GM12878 (cell line): Measurements from ENCODE around the gene CAB39L. TPM values are rescaled to one million over a fixed set of nuclear protein-coding genes. Genes with fewer than 3 reads are reported as not detected.

Experiments used
- ATAC-seq: fragments of 200-7000 bp; cut with Tn5 transposase; 3 replicates; pipeline ENCODE4 v1.9.1; 2020; ENCODE audit warnings: mild to moderate bottlenecking, moderate library complexity
- BruUV-seq: library from RNA; stranded (reverse); fragments of 400-500 nt; replicated peaks from 2 replicates; lab custom pipeline; 2021; lab: Mats Ljungman, UMichigan
- CTCF ChIA-PET: fragments of 300-600 bp; sonication (Branson Sonifier 250); formaldehyde crosslinking; extraction: SDS; loops from one replicate; lab custom pipeline; 2021; ENCODE audit warnings: inconsistent platforms; lab: Yijun Ruan, JAX
- POLR2A ChIA-PET: fragments of 350-600 bp; formaldehyde crosslinking; extraction: SDS; loops from one replicate; lab custom pipeline; 2021; ENCODE audit warnings: inconsistent platforms; lab: Charles Lee
- RAD21 ChIA-PET: fragments of 300-600 bp; sonication (Branson Sonifier 250); formaldehyde crosslinking; loops from one replicate; lab custom pipeline; 2023; ENCODE audit warnings: antibody characterized with exemption; ENCODE audit not compliant: unreplicated experiment; lab: Charles Lee
- SMC1A ChIA-PET: fragments of 300-600 bp; sonication (Branson Sonifier 250); formaldehyde crosslinking; loops from one replicate; lab custom pipeline; 2023; ENCODE audit not compliant: unreplicated experiment, uncharacterized antibody; lab: Charles Lee
- DNase-seq: peaks from one replicate; pipeline ENCODE4 v3.0.0-alpha.2; 2011; ENCODE audit warnings: low read depth, low spot score
- FAIRE-seq: peaks from 3 replicates; lab custom pipeline; 2011; peaks lifted over from hg19 to GRCh38; lab: Jason Lieb, UNC
- H2AFZ ChIP-seq: 2 replicates; pipeline ENCODE4 v1.6.0; 2011; ENCODE audit warnings: low read depth, low read length, control low read depth; ENCODE audit not compliant: control insufficient read depth
- H3K27ac ChIP-seq: 2 replicates; pipeline ENCODE4 v1.5.1; 2011; ENCODE audit warnings: control low read depth; ENCODE audit not compliant: control insufficient read depth, insufficient read depth
- H3K27me3 ChIP-seq, 2 experiments: replicated peaks in 1 of 2; 2 replicates each; pipeline versions ENCODE4 v1.6.0 to v1.6.1; 2011; ENCODE audit warnings: low read length in 1 of 2; ENCODE audit not compliant: control insufficient read depth in 2 of 2, insufficient read depth in 2 of 2
- H3K36me3 ChIP-seq, 2 experiments: 2 replicates each; pipeline ENCODE4 v1.5.1; 2011; ENCODE audit warnings: low read length in 1 of 2; ENCODE audit not compliant: control insufficient read depth in 2 of 2, insufficient read depth in 2 of 2
- H3K4me1 ChIP-seq: 2 replicates; pipeline ENCODE4 v1.6.1; 2011; ENCODE audit warnings: mild to moderate bottlenecking, low read length, moderate library complexity, mixed read lengths; ENCODE audit not compliant: control insufficient read depth, insufficient read depth
- H3K4me2 ChIP-seq: 2 replicates; pipeline ENCODE4 v1.6.0; 2011; ENCODE audit warnings: control low read depth; ENCODE audit not compliant: control insufficient read depth, insufficient read depth
- H3K4me3 ChIP-seq: fragments of 200-600 bp; sonication (generic); 2 replicates; pipeline ENCODE4 v1.5.1; 2016
- H3K79me2 ChIP-seq: 2 replicates; pipeline ENCODE4 v1.6.0; 2011; ENCODE audit warnings: low read length; ENCODE audit not compliant: control insufficient read depth, insufficient read depth
- H3K9ac ChIP-seq: 2 replicates; pipeline ENCODE4 v1.8.0; 2011; ENCODE audit warnings: low read length, control low read depth, mixed read lengths; ENCODE audit not compliant: control insufficient read depth, insufficient read depth
- H3K9me3 ChIP-seq: replicated peaks from 3 replicates; pipeline ENCODE4 v1.5.1; 2011; ENCODE audit warnings: mild to moderate bottlenecking, low read length; ENCODE audit not compliant: control insufficient read depth, insufficient read depth
- H4K20me1 ChIP-seq: 2 replicates; pipeline ENCODE4 v1.6.0; 2011; ENCODE audit not compliant: control insufficient read depth, insufficient read depth
- ATF3 ChIP-seq: IDR thresholded peaks from 2 replicates; pipeline ENCODE4 v1.6.1; 2011; ENCODE audit warnings: low read depth, mild to moderate bottlenecking, low read length, moderate library complexity, borderline replicate concordance; ENCODE audit errors: extremely low read depth
- ATF7 ChIP-seq: fragments of 450-650 bp; IDR thresholded peaks from 2 replicates; pipeline ENCODE4 v1.6.1; 2016; ENCODE audit warnings: low read depth, mild to moderate bottlenecking
- DPF2 ChIP-seq: fragments of 450-650 bp; IDR thresholded peaks from 2 replicates; pipeline ENCODE4 v1.6.1; 2017; ENCODE audit warnings: mild to moderate bottlenecking
- JUNB ChIP-seq: IDR thresholded peaks from 2 replicates; pipeline ENCODE4 v1.6.1; 2016; ENCODE audit warnings: antibody characterized with exemption, mild to moderate bottlenecking
- MEF2A ChIP-seq: IDR thresholded peaks from 2 replicates; pipeline ENCODE4 v1.6.1; 2011; ENCODE audit warnings: low read depth, mild to moderate bottlenecking, low read length, moderate library complexity; ENCODE audit not compliant: insufficient read depth
- MEF2B ChIP-seq: fragments of 450-650 bp; IDR thresholded peaks from 2 replicates; pipeline ENCODE4 v1.6.1; 2018; ENCODE audit warnings: mild to moderate bottlenecking, moderate library complexity; ENCODE audit not compliant: partially characterized antibody, poor library complexity, severe bottlenecking
- MYB ChIP-seq: fragments of 150-350 bp; IDR thresholded peaks from 2 replicates; pipeline ENCODE4 v1.6.1; 2014; ENCODE audit warnings: mild to moderate bottlenecking, low read depth, low read length, borderline replicate concordance
- PAX5 ChIP-seq: IDR thresholded peaks from 2 replicates; pipeline ENCODE4 v1.6.1; 2011; ENCODE audit warnings: low read depth, low read length, borderline replicate concordance
- RAD51 ChIP-seq: fragments of 450-650 bp; IDR thresholded peaks from 2 replicates; pipeline ENCODE4 v1.6.1; 2016; ENCODE audit warnings: moderate library complexity, mild to moderate bottlenecking, inconsistent platforms
- RUNX3 ChIP-seq: IDR thresholded peaks from 2 replicates; pipeline ENCODE4 v1.6.1; 2012; ENCODE audit warnings: low read length, inconsistent platforms
- SKIL ChIP-seq: fragments of 450-650 bp; IDR thresholded peaks from 2 replicates; pipeline ENCODE4 v1.6.1; 2017; ENCODE audit warnings: mild to moderate bottlenecking, low read depth, inconsistent platforms; ENCODE audit not compliant: poor library complexity, severe bottlenecking
- WGBS: methylation state at CpG from one replicate; pipeline ENCODE4 v1.1.6; 2016; ENCODE audit warnings: low lambda C conversion rate; ENCODE audit not compliant: insufficient replicate concordance, insufficient coverage; ENCODE audit errors: missing lambda C conversion rate; 5-methylcytosine and 5-hydroxymethylcytosine counted together
- in situ Hi-C: fragments of 300-500 bp; cut with MboI; formaldehyde crosslinking; loops from 9 replicates; pipeline ENCODE4 v1.14.3; 2018; ENCODE audit warnings: mixed read lengths
- intact Hi-C: fragments of 100-400 bp; cut with micrococcal nuclease; formaldehyde crosslinking; loops from one replicate; pipeline ENCODE4 v1.14.2; 2022; ENCODE audit not compliant: unreplicated experiment
- polyA plus RNA-seq, 11 experiments: library from polyadenylated mRNA; depleted of rRNA in 4 of 11; unstranded in 6 of 11; stranded (reverse) in 5 of 11; fragments of >200 nt; fragmentation: Nextera tagmentation in 4 of 11; fragmentation: Illumina TruSeq in 1 of 11; extraction: Ambion mirVana in 4 of 11; extraction: Trizol in 1 of 11; gene quantifications; 1 replicate in 1 of 11; 2 replicates in 10 of 11; pipeline versions ENCODE4 v1.2.1 to v1.2.3, GENCODE V29; 2011 to 2016; ENCODE audit warnings: inconsistent platforms in 2 of 11, missing spikeins in 2 of 11, low read depth in 1 of 11
- total RNA-seq, 4 experiments: library from RNA; depleted of rRNA in 3 of 4; stranded (reverse); fragments of >200 nt in 3 of 4; fragmentation: Illumina TruSeq in 1 of 4; extraction: Trizol in 1 of 4; gene quantifications; 2 replicates each; pipeline versions ENCODE4 v1.2.1 to v1.2.3, GENCODE V29; 2013 to 2021

CAB39L gene
- total and polyA plus RNA-seq, 10 of the 15 experiments (the other 5 are each of a cell fraction or from before 2014, with no cell fraction given) = 0.88 to 3.0 (median 1.7) TPM

- FAIRE-seq (no peak), DNase-seq (no peak), ATAC-seq (no peak)
- POLR2A ChIA-PET = no interaction called here
- no peak overlapping the region for H3K27ac ChIP-seq
- no peaks in the 10 kb centered on the region for H3K79me2 ChIP-seq
- H3K4me2 ChIP-seq = no peak overlapping the region
- no peaks in the 10 kb centered on the region for H3K27me3 ChIP-seq
- CTCF ChIA-PET = no interaction called here
- H3K9me3 ChIP-seq = peaks cover 7% of the 10 kb centered on the region; the same call in 2 of the 3 replicates
- no TSS peak for BruUV-seq
- peaks cover 0 to 15% of the 10 kb centered on the region in 2 experiments; a peak in 3 of 4 replicates for H3K36me3 ChIP-seq
- intact Hi-C loops (no loop called here), in situ Hi-C loops (no loop called here)
- WGBS = 100% methylated on average over 1 of the region's 1 CpG
- H2AFZ ChIP-seq = no peak overlapping the region
- H3K4me3 ChIP-seq = no peak overlapping the region
- H3K9ac ChIP-seq = no peak overlapping the region
- SMC1A ChIA-PET = no interaction called here
- no peaks in the 10 kb centered on the region for H4K20me1 ChIP-seq
- TF ChIP-seq RAD51 (no peak), ATF3 (no peak), DPF2 (no peak), ATF7 (no peak)
- RAD21 ChIA-PET = no interaction called here
- no peaks in the 10 kb centered on the region for H3K4me1 ChIP-seq
These were observed 20.2 kb upstream of the CAB39L start for GRCh38 chr13:49464085-49464484.

GRCh38 chr13:49459580-49459979 lies 15.7 kb upstream of the CAB39L start:
- 0% methylated on average over 1 of the region's 1 CpG for WGBS
- no peak overlapping the region for H3K9ac ChIP-seq
- CTCF ChIA-PET = interaction anchor here (1.2 kb wide), 2 partner anchors 9 to 11 kb away, joined by 3 read pairs; no protein-coding TSS in a partner anchor
- no peaks in the 10 kb centered on the region for H4K20me1 ChIP-seq
- peaks cover 8% of the 10 kb centered on the region; the same call in 1 of the 2 replicates for H3K4me1 ChIP-seq
- H3K27ac ChIP-seq = no peak overlapping the region
- DNase-seq (no peak), FAIRE-seq (no peak), ATAC-seq (peak; percentile 73)
- no peaks in the 10 kb centered on the region for H3K79me2 ChIP-seq
- RAD21 ChIA-PET = no interaction called here
- SMC1A ChIA-PET = interaction anchor here (1.0 to 3.3 kb wide), 6 partner anchors 10 to 111 kb away, joined by 4 to 13 read pairs (median 5); partner anchors contain the start of genes CAB39L and SETDB2
- H2AFZ ChIP-seq = no peak overlapping the region
- in situ Hi-C loops = loop anchor here (10.0 kb wide), 1 partner anchor 475 kb away; no protein-coding TSS in a partner anchor
- POLR2A ChIA-PET = interaction anchor here (0.6 kb wide), 1 partner anchor 15 kb away, joined by 3 read pairs; the partner anchor contains the start of genes CAB39L and SETDB2
- H3K4me2 ChIP-seq = no peak overlapping the region
- H3K9me3 ChIP-seq = peaks cover 7% of the 10 kb centered on the region; the same call in 2 of the 3 replicates
- no peak overlapping the region for H3K4me3 ChIP-seq
- BruUV-seq = no TSS peak
- peaks cover 0 to 15% of the 10 kb centered on the region in 2 experiments; a peak in 3 of 4 replicates for H3K36me3 ChIP-seq
- intact Hi-C loops = no loop called here
- H3K27me3 ChIP-seq = no peaks in the 10 kb centered on the region
- TF ChIP-seq JUNB = 0 out of 2 replicates have a peak, but pooled peaks have one; percentile 41
- TF ChIP-seq DPF2 = no peak
- TF ChIP-seq SKIL = no peak
- no peak for TF ChIP-seq MEF2A
- no peak for TF ChIP-seq MYB
- no peak for TF ChIP-seq PAX5
- peak; percentile 11 for TF ChIP-seq MEF2B
- TF ChIP-seq ATF3 = no peak
- peak; percentile 49 for TF ChIP-seq RUNX3
